Thoracic aorta (tissue), 2 donors: ENCODE results near the gene RNF26. TPM values are rescaled to one million over a fixed set of nuclear protein-coding genes. Genes with fewer than 3 reads are reported as not detected.

Experiments used
- ATAC-seq: fragments of 150-250 bp; one replicate; pipeline ENCODE4 v1.8.0; 2017; ENCODE audit warnings: low read depth; ENCODE audit not compliant: insufficient number of reproducible peaks, low FRiP score
- DNase-seq: peaks from one replicate; pipeline ENCODE4 v3.0.0-alpha.2; 2020; ENCODE audit warnings: low spot score
- H3K27ac ChIP-seq, 2 donors: fragments of 200-600 bp; sonication (generic); 1 replicate in 1 of 2; 2 replicates in 1 of 2; pipeline ENCODE4 v1.5.1; 2016; ENCODE audit warnings: mild to moderate bottlenecking in 2 of 2, moderate library complexity in 2 of 2
- H3K27me3 ChIP-seq: fragments of 200-600 bp; sonication (generic); replicated peaks from 2 replicates; pipeline ENCODE4 v1.6.0; 2016; ENCODE audit warnings: mild to moderate bottlenecking; ENCODE audit not compliant: insufficient read depth
- H3K36me3 ChIP-seq: fragments of 200-600 bp; sonication (generic); one replicate; pipeline ENCODE4 v1.5.1; 2016
- H3K4me1 ChIP-seq, 2 donors: fragments of 200-600 bp; sonication (generic); 1 replicate in 1 of 2; 2 replicates in 1 of 2; pipeline versions ENCODE4 v1.5.1 to v1.6.0; 2016; ENCODE audit warnings: low read depth in 2 of 2, mild to moderate bottlenecking in 1 of 2; ENCODE audit not compliant: control insufficient read depth in 1 of 2
- H3K4me3 ChIP-seq: fragments of 200-600 bp; sonication (generic); 2 replicates; pipeline ENCODE4 v1.5.1; 2016; ENCODE audit warnings: mild to moderate bottlenecking
- H3K9me3 ChIP-seq: fragments of 200-600 bp; sonication (generic); 2 replicates; pipeline ENCODE4 v1.5.1; 2016
- total RNA-seq, 2 donors: library from RNA; depleted of rRNA; stranded (reverse); fragments of >200 nt; gene quantifications; one replicate each; pipeline versions ENCODE4 v1.1.0 to v1.2.3, GENCODE V29; 2016
- TF ChIP-seq, protein P1 (sequence below): fragments of 200-600 bp; sonication (generic); IDR thresholded peaks from one replicate; pipeline ENCODE4 v1.5.1; 2019; ENCODE audit warnings: antibody characterized with exemption

Gene RNF26
- total RNA-seq, 2 donors from 2014 or later, result 11.0 to 12.1 TPM

DNA sequence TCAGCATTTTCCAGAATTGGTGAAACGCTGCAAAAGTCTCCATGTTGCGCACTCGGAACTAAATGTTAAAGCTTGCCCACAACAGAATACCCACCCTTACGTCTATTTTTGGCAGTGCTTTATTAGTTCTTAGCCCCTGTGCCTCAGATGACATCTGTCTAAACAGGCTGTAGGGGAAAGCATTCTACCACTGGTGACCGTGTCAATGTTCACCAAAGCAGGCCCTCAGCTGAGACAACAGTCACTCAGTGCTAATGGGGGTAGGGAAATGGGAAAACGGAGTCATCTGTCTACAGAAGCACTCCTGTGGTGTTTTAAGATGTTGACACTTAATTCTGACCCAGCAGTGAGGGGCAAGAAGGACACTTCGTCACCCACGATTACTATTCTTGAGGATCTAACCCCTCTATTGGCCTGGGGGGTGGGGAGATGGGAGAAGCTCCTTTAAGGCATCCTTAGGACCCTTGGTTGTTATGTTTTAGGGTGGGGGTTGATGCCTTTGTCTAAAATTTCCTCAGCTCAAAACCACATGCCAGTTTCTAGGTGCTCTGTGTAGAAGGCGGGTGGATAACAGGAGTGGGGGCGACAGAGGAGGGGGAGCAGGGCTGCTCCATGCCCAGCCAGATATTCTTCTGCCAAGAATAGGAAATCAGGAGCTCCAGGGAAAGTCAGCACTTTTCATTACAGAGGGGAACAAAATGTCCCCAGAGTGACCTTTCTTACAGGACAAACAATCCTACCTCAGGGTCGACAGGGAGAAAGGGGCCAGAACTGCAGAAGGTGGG is 27.8 kb downstream of the RNF26 start:
- H3K36me3 ChIP-seq, result no peaks in the 10 kb centered on the region
- H3K27me3 ChIP-seq, result no peaks in the 10 kb centered on the region
- TF ChIP-seq, protein P1, sequence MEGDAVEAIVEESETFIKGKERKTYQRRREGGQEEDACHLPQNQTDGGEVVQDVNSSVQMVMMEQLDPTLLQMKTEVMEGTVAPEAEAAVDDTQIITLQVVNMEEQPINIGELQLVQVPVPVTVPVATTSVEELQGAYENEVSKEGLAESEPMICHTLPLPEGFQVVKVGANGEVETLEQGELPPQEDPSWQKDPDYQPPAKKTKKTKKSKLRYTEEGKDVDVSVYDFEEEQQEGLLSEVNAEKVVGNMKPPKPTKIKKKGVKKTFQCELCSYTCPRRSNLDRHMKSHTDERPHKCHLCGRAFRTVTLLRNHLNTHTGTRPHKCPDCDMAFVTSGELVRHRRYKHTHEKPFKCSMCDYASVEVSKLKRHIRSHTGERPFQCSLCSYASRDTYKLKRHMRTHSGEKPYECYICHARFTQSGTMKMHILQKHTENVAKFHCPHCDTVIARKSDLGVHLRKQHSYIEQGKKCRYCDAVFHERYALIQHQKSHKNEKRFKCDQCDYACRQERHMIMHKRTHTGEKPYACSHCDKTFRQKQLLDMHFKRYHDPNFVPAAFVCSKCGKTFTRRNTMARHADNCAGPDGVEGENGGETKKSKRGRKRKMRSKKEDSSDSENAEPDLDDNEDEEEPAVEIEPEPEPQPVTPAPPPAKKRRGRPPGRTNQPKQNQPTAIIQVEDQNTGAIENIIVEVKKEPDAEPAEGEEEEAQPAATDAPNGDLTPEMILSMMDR, result no peak
- H3K4me3 ChIP-seq, result no peak overlapping the region
- no peak for ATAC-seq
- no peak overlapping the region for H3K27ac ChIP-seq
- no peaks in the 10 kb centered on the region for H3K9me3 ChIP-seq
- DNase-seq, result no peak
- peaks cover 15 to 49% of the 10 kb centered on the region in 2 donors for H3K4me1 ChIP-seq

DNA sequence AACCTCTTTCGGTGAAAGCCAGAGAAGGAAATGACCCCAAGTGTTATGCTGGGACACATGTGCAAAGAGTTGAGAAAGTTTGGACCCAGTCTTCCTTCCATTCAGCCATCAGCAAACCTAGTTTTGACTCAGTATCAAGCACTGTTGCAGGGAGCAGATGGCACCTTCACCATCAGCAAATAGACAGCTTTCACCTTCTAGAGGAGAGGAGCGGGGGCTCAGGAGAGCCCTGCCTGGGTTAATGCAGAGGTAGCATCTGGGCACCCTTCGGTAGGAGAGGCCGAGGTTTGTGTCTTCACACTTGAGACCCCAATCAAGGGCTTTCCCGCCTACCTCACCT is 28.4 kb downstream of the RNF26 start:
- TF ChIP-seq, protein P1, result no peak
- ATAC-seq, result no peak
- no peak overlapping the region for H3K4me3 ChIP-seq
- no peak overlapping the region for H3K27ac ChIP-seq
- DNase-seq, result no peak
- no peaks in the 10 kb centered on the region for H3K9me3 ChIP-seq
- H3K4me1 ChIP-seq, result peaks cover 15 to 49% of the 10 kb centered on the region in 2 donors
- no peaks in the 10 kb centered on the region for H3K36me3 ChIP-seq
- H3K27me3 ChIP-seq, result no peaks in the 10 kb centered on the region

DNA sequence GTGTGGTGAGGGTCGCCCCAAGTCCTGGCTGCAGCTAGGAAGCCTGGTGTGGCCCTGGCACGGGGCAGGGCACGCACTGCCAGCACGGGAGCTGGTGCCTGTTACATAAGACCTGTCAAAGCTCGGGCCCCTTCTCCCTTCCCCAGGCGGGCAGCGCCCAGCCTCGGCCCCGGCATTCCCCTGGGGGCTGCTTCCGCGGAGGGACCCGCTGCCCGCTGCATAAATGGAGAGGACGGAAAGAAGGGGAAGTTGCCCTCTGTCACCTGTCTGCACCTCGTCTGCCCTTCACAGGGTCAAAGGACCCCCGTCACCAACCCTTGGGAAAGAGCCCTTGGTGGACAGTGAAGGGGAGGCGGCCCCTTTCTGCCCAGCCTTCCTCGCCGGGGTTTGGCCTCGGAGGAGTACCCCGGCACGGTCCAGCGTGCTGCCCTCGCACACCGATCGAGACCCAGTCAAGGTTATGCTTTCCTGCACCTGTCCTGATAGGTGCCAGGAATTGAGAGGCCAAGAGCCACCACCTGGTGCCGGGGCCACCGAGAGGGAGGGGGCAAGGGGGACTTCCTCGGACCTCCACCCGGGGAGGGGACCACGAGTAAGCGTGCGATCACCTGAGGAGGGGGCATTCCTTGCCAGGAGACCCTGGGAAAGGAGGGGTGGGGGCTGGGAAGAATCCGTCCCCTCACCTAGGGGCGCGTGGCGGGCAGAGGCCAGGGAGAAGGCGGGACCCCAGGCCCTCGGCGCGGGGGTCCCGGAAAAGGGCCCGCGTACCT is 28.9 kb downstream of the RNF26 start:
- DNase-seq (no peak), ATAC-seq (no peak)
- no peaks in the 10 kb centered on the region for H3K27me3 ChIP-seq
- H3K9me3 ChIP-seq, result no peaks in the 10 kb centered on the region
- no peaks in the 10 kb centered on the region for H3K36me3 ChIP-seq
- H3K4me3 ChIP-seq, result peak overlapping the region; percentile 61
- no peak overlapping the region for H3K27ac ChIP-seq
- H3K4me1 ChIP-seq, result peaks cover 15 to 49% of the 10 kb centered on the region in 2 donors
- TF ChIP-seq, protein P1, result no peak

DNA sequence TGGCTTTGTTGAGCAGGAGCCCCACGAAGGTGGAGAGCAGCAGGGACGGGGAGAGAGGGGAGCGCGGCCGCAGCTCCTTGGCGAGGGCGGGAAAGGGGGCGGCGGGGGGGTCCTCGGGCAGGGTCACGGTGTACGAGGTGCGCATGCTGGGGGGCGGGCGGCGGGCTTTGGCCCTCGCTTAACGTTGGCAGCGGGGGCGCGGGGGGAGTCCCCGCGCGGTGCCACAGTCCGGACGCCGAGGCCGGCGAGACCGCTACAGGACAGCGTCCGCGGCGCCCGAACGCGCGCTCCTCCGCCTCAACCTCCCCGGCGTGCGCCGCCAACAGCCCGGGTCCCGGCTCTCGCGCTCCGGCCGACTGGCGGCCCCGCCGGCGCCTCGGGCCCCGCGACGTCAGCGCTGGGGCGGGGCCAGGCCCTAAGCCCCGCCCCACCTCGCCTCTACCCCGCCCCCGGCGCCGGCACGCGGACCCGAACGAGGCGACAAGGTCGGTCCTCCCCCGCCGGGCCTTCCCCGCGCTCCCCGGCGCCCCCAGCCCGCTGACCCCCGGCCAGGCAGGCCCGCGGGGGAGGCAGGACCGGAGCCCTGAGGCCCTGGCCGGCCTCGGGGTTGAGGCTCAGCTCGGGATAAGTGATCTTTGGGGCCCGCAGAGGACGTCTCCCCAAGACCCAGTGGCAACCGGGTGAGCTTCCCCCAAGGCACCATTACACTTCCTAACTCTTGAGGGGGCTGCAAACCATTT is 29.7 kb downstream of the RNF26 start:
- no peak for DNase-seq

More for the DNA sequence above, 29.7 kb downstream of the RNF26 start:
- ATAC-seq, result no peak
- H3K27me3 ChIP-seq, result no peaks in the 10 kb centered on the region
- no peaks in the 10 kb centered on the region for H3K36me3 ChIP-seq
- TF ChIP-seq, protein P1, result no peak
- H3K27ac ChIP-seq, result no peak overlapping the region
- no peaks in the 10 kb centered on the region for H3K9me3 ChIP-seq
- H3K4me1 ChIP-seq, result peaks cover 15 to 49% of the 10 kb centered on the region in 2 donors
- peak overlapping the region; percentile 61 for H3K4me3 ChIP-seq
